ENCODE data around the gene CIB4.
A peak's percentile ranks its signal among the peaks of the same experiment; 100 is the strongest.

CIB4 gene

DNA sequence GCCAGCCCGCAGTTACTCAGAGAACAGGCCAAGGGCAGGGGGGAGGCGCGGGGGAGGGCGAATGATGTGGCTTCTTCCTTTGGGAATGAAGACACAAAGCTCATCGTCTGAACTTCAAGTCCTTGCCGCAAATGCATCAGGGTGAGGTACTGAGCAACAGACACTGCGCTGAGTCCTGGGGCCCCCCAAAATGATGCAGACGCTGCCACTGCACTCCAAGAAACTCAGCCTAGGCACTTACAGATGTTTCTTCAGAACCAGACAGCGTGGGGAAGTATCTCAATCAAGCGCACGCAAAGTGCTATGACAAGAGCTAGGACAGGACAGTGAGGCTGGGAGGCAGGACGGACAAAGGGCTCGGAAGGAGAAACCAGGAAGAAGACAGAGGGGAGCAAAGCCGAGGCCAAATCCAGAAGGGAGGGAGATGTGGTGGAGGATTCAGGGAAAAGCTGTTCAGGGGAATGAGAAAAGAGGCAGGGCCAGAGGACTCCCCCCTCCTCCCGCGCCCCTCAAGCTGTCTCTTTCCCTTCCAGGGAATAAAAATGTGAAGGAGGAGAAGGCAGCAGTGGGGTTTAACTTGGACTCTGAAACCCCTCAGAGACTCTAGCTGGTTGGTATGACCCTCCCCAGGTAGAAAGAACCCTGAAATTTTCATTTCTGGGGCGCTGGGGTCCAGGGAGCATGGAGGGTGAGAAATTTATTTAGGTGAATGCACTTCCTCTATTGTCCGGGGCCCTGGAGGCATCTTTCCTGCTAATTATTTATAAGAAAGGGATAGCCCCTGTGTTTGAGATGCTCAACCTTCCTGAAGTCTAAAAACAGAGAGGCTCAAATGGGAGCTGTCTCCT is 34.9 kb downstream of the CIB4 start:
- DNase-seq, result no peak

GRCh38 chr2:26605195-26605998 is 35.8 kb downstream of the CIB4 start:
- peak in 1 of 5 experiments; percentile 38 for DNase-seq

GRCh38 chr2:26602575-26602974 is 38.6 kb downstream of the CIB4 start:
- no peak for DNase-seq

DNA sequence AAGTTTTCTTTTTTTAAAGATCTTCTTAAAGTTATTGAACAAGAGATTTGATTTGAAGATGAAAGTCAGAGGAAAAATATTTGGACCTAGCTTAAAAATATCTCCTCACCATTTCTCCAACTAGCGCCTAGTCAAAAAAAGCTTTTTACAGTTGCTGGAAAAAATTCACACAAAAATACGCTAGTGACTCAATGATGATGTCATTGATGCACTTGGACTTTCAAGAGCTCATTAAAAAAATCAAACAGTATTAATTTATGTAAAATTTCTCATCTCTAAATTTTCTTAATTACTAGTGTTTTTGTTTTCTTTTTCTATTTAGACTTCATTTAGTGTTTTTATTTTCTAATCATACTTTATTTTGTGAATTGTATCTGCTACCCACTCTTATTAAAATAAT is 41.8 kb downstream of the CIB4 start:
- no peak for DNase-seq

DNA sequence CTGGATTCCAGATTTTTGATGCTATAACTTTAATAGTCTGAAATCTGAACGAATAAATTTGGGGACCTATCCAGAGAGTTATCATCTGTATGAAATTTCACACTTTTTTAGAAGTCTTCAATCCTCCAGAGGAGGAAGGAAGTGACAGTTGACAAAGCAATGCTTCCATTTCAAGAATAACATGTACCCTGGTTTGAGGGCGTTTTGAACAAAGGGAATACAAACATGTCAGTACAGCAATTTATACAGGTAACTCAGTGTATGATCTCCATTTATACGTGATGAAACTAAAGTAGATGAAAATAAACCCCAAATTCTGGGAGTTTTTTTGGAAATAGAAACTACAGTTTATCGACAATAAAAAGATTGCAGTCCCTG is 42.2 kb downstream of the CIB4 start:
- no peak for DNase-seq

DNA sequence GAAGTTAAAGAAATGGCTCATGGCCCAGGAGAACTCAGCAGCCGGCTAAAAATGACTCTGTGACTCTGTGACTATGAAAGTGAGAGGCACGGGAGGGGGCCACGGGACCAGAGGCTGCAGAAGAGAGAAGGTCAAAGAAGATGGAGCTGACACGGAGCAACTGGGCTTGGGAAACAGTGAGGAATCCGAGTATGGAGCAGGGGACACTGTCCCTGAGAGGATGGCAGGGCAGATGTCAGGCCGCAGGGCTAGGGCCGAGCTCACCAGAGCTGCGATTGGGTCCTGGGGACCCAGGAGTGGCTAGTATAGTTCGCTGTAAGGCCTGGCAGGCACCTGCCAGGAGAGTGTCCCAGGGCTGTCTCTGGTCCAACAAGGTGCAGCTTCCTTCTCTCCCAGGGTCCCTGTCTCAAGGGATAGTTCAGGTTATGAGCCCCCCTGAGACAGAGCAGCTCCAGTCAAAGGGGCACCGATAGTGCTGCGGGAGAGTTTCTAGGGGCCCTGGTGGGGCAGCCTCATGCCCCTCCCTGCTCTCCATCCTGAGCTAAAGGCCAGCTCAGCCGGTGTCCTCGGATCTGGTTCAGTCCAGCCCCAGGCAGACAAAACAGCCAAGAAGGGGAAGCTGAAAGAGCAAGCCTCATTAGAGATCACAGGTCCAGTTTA is 42.7 kb downstream of the CIB4 start:
- DNase-seq, result no peak

DNA sequence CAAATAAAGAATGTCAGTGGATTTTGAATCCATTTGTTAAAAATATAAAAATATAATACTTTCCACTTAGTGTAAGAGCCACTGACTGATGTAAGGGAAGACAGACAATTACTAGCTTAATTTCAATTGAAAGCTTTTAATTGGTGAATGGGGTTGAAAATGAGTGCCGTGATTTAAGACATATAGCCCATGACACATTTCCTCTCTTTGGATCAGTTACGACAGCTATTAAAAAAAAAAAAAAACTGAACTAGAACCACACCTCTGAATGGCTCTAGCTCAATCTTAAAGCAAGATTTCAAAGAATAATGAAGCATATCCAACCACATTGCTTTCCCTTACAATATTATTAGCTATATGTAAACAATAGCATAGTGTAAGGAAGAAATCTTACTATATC is 44.0 kb downstream of the CIB4 start:
- DNase-seq, result no peak

- DNase-seq, result no peak
These were observed 46.0 kb downstream of the CIB4 start for GRCh38 chr2:26595146-26595545.

- DNase-seq, result peak in 1 of 5 experiments; percentile 53
These were observed 49.3 kb downstream of the CIB4 start for GRCh38 chr2:26591619-26592505.

DNA sequence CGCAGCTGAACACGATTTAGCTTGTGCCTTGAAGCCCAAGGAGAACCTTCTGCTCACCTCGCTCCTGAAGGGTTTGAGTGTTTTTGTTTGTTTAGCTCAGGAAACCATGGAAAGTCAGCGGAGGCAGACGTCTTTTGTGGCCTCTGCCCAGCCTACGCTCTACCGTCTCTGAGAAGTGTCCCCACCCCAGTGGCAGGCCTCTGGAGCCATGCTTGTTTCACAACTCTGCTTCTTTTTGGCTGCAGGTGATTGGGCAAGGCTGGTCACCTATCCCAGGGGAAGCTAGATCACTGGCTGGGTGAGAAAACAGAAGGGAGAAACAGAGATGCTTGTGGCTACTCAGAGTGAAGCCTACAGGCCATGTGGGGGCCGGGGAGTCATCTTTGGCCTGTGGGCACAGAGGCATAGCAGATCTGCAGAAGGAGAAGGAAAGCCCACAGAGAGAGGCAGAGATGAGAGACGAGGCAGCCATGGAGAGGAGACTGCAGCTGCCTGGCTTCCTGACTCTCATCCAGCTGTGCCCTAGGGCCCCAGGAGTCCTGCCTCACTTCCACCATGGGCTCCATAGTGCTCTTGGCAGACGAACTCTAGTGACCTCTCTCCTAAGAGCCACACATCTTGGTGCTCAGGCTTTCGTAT is 50.1 kb downstream of the CIB4 start:
- DNase-seq, result no peak

DNA sequence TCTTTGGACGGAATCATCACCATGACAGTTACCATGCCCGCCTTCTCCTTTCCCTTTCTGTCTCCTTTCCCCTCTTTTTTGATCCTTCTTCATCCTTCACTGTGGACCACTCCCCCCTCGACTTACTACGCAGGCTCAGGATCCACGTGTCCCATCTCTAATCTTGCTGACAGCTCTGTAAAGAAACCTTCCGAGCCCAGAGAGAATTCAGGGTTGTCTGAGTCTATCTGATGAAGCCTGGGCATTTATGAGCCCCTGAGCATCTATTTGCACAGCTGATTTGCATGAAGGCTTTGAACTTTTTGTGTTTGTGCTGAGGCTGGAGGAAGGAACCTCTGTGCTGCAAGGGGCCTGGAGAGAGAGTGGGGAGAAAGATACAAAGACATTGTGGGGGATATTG is 50.7 kb downstream of the CIB4 start:
- no peak for DNase-seq

- DNase-seq, result no peak
These were observed 52.6 kb downstream of the CIB4 start for GRCh38 chr2:26588576-26588975.

DNA sequence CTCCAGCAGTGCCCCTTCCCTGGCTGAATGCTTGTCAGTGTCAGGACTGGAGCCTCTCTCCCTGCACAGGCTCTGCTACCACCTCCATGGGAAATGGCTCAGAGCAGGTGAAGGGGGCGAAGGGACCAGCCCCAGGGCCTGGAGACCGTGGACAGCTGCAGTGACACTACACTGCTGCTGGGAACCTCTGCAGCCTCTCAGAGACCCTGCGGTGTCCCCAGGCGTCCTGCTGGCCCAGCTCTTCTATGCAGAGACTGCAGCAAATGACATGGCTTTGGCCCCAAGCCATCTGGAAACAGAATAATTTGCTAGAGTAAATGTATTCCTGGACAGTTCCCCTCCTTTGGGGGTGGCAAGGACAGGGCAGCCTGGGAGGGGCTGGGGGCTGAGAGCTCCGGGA is 53.2 kb downstream of the CIB4 start:
- DNase-seq, result no peak

DNA sequence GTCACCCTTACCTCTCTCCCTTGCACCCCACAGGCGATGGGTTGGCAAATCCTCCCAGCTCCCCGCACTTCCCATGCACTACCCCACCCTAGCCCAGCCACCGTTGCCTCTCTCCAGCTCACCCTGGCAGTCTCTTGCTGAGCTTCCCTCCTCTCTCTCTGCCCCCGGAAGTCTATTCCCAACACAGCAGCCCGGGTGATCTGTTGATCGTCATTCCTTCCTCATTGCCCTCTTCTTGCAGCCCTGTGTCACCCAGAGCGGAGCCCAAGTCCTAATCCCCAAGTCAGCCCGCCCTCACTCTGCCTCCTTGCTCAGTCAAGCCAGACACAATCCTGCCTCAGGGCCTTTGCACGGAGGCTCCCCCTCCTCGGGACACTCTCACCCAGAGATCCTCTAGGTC is 55.2 kb downstream of the CIB4 start:
- no peak for DNase-seq

GRCh38 chr2:26585100-26585499 is 56.1 kb downstream of the CIB4 start:
- DNase-seq, result no peak

DNA sequence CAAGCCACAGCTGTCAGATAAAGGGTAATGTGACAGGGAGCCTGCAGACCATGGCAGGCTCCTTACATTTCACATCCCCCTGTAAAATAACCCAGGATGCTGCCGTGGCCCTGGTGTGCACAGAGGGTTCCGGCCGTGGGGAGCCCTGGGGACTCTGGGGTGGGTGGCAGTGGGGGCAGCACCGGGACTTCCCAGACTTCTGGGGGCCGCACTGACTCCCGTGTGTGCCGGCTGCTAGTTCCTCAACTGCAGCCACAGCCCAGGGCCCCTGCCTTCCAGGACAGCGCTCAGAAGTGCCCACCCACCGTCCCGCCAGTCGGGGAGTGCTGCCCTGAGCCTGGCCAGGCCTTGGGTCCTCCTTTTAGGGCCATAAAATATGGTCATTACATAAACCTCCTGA is 56.5 kb downstream of the CIB4 start:
- no peak for DNase-seq

DNA sequence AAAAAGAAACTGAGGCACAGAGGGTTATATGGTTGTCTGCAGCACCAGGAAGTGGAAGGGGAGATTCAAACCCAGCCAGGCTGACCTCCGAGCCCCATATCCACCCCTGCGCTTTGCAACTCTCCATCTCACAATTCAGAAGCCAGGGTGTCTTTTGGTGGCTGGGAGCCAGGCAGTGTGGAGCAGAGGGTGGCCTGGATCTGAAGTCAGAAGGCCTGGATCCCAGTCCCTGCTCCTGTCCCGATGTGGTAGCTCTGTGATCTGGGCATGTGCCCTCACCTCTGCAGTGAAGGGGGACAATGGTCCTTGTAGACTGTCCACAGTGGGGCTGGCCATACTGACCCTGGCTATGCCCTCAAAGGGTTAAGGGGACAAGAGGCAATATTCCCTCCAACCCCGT is 57.0 kb downstream of the CIB4 start:
- no peak for DNase-seq

GRCh38 chr2:26583381-26583911 is 57.7 kb downstream of the CIB4 start:
- no peak for DNase-seq

DNA sequence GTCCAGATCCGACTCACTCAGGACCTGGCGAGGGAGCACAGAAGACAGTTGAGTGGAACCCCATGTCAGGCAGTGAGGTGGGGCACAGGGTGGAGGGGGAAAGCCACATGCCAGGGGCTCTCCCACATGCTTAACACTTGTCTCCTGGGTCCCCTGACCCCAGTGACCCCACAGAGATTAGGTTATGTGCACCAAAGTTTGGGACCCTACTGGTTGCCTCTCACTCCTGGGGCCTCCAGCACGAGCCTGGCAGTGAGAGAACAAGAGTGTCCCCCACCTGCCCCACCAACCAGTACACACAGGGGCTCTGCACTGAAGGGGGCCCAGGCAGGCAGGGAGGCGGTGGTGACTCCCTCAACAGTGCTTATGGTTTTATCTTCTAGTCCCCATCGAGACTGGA is 58.3 kb downstream of the CIB4 start:
- no peak for DNase-seq

- DNase-seq, result no peak
These were observed 58.9 kb downstream of the CIB4 start for GRCh38 chr2:26581991-26582842.

All from T-helper 2 cell (primary cell).